ENCODE results near the gene IL4R. TPM values are rescaled to one million over a fixed set of nuclear protein-coding genes. Genes with fewer than 3 reads are reported as not detected.

The IL4R gene
- total RNA-seq (2022; extraction: Qiagen RNA extraction; ENCODE audit: low read depth): 37.2 to 46.4 TPM (median 39.2 TPM) in 5 replicates

GRCh38 chr16:27313422-27314160 is at the start of gene IL4R:
IL4R (plus strand) TSS chr16:27313974; CDS start chr16:27340204, 26,230 bp downstream.

GRCh38 chr16:27268376-27269299 is 45.1 kb upstream of the IL4R start, which contains the start of gene NSMCE1:
NSMCE1 (minus strand) TSS chr16:27268772; CDS start chr16:27257570, 11,202 bp downstream.

GRCh38 chr16:27401768-27402568 is 88.2 kb downstream of the IL4R start, which contains the start of gene IL21R:
IL21R (plus strand) TSS chr16:27402174; CDS start chr16:27430072, 27,898 bp downstream.

Other genes starting within 250 kb of the IL4R start
- gene C16orf82, start 247.0 kb upstream of the IL4R start, total RNA-seq (2022; extraction: Qiagen RNA extraction; ENCODE audit: low read depth): not detected in 5 replicates
- 1.9 to 2.8 TPM (median 2.4 TPM) in 5 replicates for gene KDM8, start 110.4 kb upstream of the IL4R start, total RNA-seq (2022; extraction: Qiagen RNA extraction; ENCODE audit: low read depth)
- 56.7 to 59.1 TPM (median 58.2 TPM) in 5 replicates for gene NSMCE1, start 45.2 kb upstream of the IL4R start, total RNA-seq (2022; extraction: Qiagen RNA extraction; ENCODE audit: low read depth)
- gene IL21R, start 88.2 kb downstream of the IL4R start, total RNA-seq (2022; extraction: Qiagen RNA extraction; ENCODE audit: low read depth): not detected in 5 replicates
- gene GTF3C1, start 235.9 kb downstream of the IL4R start, total RNA-seq (2022; extraction: Qiagen RNA extraction; ENCODE audit: low read depth): 67.7 to 75.1 TPM (median 72.5 TPM) in 5 replicates
- gene KATNIP, start 236.2 kb downstream of the IL4R start, total RNA-seq (2022; extraction: Qiagen RNA extraction; ENCODE audit: low read depth): 10.0 to 13.4 TPM (median 12.5 TPM) in 5 replicates

All from A549 treated with RU486 at 1 μM for 4 hours (cell line).